Right lobe of liver (tissue), 6 donors: Measurements from ENCODE around the gene MARK4. TPM values are rescaled to one million over a fixed set of nuclear protein-coding genes. Genes with fewer than 3 reads are reported as not detected.

ENCODE experiments used
- ATAC-seq, 4 donors: fragments of 200-7000 bp; cut with Tn5 transposase; one replicate each; pipeline ENCODE4 v1.9.1; 2020; ENCODE audit warnings: mild to moderate bottlenecking in 4 of 4, moderate library complexity in 4 of 4
- DNase-seq, 3 donors: peaks; one replicate each; pipeline ENCODE4 v3.0.0-alpha.2; 2020
- H3K27ac ChIP-seq, 3 donors: fragments of 200-600 bp; one replicate each; pipeline ENCODE4 v1.8.0; 2022
- H3K27me3 ChIP-seq, 2 donors: fragments of 200-600 bp; one replicate each; pipeline ENCODE4 v1.8.0; 2022
- H3K36me3 ChIP-seq, 4 donors: fragments of 200-600 bp; sonication (generic) in 1 of 4; one replicate each; pipeline versions ENCODE4 v1.5.1 to v1.8.0; 2017 to 2022; ENCODE audit warnings: control low read depth in 1 of 4
- H3K4me1 ChIP-seq, 4 donors: fragments of 200-600 bp; sonication (generic) in 1 of 4; one replicate each; pipeline versions ENCODE4 v1.5.1 to v1.8.0; 2017 to 2022; ENCODE audit warnings: control low read depth in 1 of 4
- H3K4me3 ChIP-seq, 3 donors: fragments of 200-600 bp; one replicate each; pipeline ENCODE4 v1.8.0; 2022
- H3K9me3 ChIP-seq, 4 donors: fragments of 200-600 bp; sonication (generic) in 1 of 4; one replicate each; pipeline versions ENCODE4 v1.5.1 to v1.8.0; 2017 to 2022; ENCODE audit warnings: control low read depth in 1 of 4
- CTCF ChIP-seq, 4 donors: fragments of 200-600 bp in 3 of 4; fragments of 450-650 bp in 1 of 4; IDR thresholded peaks; one replicate each; pipeline versions ENCODE4 v1.5.1 to v1.8.0; 2016 to 2022; ENCODE audit warnings: antibody characterized with exemption in 4 of 4, mild to moderate bottlenecking in 2 of 4
- POLR2A ChIP-seq: fragments of 450-650 bp; IDR thresholded peaks from one replicate; pipeline ENCODE4 v1.6.1; 2017; ENCODE audit warnings: antibody characterized with exemption, mild to moderate bottlenecking
- WGBS: methylation state at CpG from one replicate; pipeline ENCODE4 v1.1.6; 2018; ENCODE audit warnings: low coverage, low lambda C conversion rate; ENCODE audit not compliant: insufficient coverage; ENCODE audit errors: missing lambda C conversion rate; 5-methylcytosine and 5-hydroxymethylcytosine counted together
- intact Hi-C, 2 donors: fragments of 100-400 bp; cut with DNase I; formaldehyde crosslinking; loops; one replicate each; pipeline versions ENCODE4 v1.11.2 to v1.14.1; 2022
- total RNA-seq, 6 experiments: library from RNA; depleted of rRNA in 2 of 6; stranded (reverse); fragments of >200 nt in 2 of 6; fragmentation: NEBNext Ultra II Directional in 3 of 6; extraction: Animal tissue kit (Norgen Biotek cat#: 25700) in 3 of 6; gene quantifications; one replicate each; pipeline versions ENCODE4 v1.1.0 to v1.2.4, GENCODE V29; 2016 to 2023
- donor health status: DM: no; HTN: yes; CAD: no.
- donor health status: DM: no; HTN: no; CAD: no.
- donor health status: DM: no; HTN: no; CAD: no.
- donor health status: DM: no; HTN: yes; CAD: no.
- donor health status: DM: no; HTN: yes; CAD: no.

The MARK4 gene
- total RNA-seq, 6 experiments from 2014 or later: 14.2 to 23.5 (median 17.5) TPM

GRCh38 chr19:45352062-45352461 is 101.0 kb downstream of the MARK4 start:
- H3K9me3 ChIP-seq: no peaks in the 10 kb centered on the region
- ATAC-seq (no peak), DNase-seq (no peak)
- no peak overlapping the region for H3K4me3 ChIP-seq
- H3K4me1 ChIP-seq: no peaks in the 10 kb centered on the region
- peaks cover 0 to 6% (median 0%) of the 10 kb centered on the region in 4 donors for H3K36me3 ChIP-seq
- 90% methylated on average over 2 of the region's 15 CpGs for WGBS
- no peaks in the 10 kb centered on the region for H3K27me3 ChIP-seq
- no peak overlapping the region for H3K27ac ChIP-seq
- intact Hi-C loops: no loop called here
- no peak for TF ChIP-seq POLR2A
- no peak for TF ChIP-seq CTCF (IDR thresholded peaks at IDR 0.05)

DNA sequence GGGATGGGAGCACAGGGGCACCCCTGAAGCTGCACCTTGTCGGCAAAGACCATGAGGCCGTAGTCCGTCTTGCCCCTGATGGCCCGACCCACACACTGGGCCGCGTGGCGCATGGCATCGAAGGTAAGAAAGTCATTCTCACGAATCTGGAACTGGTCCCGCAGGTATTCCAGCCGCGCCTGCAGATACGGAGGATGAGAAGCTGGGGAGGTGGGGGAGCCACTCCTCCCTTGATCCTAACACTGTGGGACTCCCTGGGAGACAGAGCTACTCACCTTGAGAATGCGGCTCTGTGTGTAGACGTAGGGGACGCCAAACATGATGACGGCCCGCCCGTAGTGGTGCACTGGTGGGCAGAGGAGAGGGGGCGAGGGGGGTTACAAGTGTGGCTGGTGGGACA is 101.4 kb downstream of the MARK4 start:
- intact Hi-C loops: no loop called here
- 89% methylated on average over 6 of the region's 20 CpGs for WGBS
- no peaks in the 10 kb centered on the region for H3K27me3 ChIP-seq
- DNase-seq (no peak), ATAC-seq (no peak)
- H3K4me3 ChIP-seq: no peak overlapping the region
- H3K9me3 ChIP-seq: no peaks in the 10 kb centered on the region
- no peaks in the 10 kb centered on the region for H3K4me1 ChIP-seq
- no peak overlapping the region for H3K27ac ChIP-seq
- H3K36me3 ChIP-seq: peaks cover 0 to 6% (median 0%) of the 10 kb centered on the region in 4 donors
- TF ChIP-seq POLR2A (no peak), CTCF (IDR thresholded peaks at IDR 0.05) (no peak)

DNA sequence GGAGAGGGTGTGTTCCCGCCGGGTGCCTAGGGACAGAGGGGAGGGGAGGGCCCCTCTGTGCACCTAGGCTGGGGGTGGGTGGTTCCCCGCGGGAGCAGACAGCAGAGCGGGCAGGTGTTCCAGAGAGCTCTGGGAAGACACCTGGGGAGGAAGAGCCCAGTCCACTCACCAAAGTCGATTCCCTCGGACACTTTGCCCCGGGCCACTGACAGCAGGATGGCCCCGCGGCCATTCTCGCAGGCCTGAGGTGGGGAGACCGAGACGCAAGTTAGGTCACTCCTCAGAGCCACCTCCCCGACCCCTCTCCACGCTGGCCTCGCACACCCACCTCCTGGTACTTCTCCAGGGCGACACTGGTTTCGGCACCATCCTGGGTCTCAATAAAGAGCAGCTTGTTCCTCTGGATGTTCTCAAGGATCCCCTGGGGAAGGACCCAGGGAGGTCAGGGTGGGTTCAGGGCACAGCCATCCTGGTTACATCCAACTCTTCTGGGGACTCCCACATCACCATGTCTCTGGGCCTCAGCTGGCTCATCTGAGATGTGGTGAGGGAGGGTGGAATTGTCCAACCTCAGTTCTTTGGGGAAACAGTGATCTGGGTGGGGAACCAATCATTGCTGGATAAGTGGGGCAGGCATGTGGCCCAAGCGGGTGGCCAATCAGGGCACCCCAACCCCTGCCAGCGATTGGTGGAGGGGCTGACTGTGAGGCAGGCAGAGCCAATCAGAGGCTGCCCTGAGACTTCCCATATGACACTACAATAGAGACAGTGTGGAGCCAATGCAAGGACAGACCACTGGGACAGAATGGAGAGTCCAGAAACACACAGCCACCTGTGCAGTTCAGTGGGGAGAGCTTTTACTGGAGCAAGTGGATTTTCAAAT is 102.1 kb downstream of the MARK4 start:
- peaks cover 0 to 6% (median 0%) of the 10 kb centered on the region in 4 donors for H3K36me3 ChIP-seq
- no peaks in the 10 kb centered on the region for H3K4me1 ChIP-seq
- H3K4me3 ChIP-seq: no peak overlapping the region
- no peaks in the 10 kb centered on the region for H3K9me3 ChIP-seq
- no peaks in the 10 kb centered on the region for H3K27me3 ChIP-seq
- TF ChIP-seq CTCF (IDR thresholded peaks at IDR 0.05) (no peak), POLR2A (no peak)
- intact Hi-C loops: no loop called here
- ATAC-seq (no peak), DNase-seq (no peak)
- H3K27ac ChIP-seq: no peak overlapping the region
- 77% methylated on average over 2 of the region's 20 CpGs for WGBS

- intact Hi-C loops: no loop called here
- ATAC-seq (no peak), DNase-seq (no peak)
- H3K27me3 ChIP-seq: no peaks in the 10 kb centered on the region
- 87% methylated on average over 4 of the region's 11 CpGs for WGBS
- H3K9me3 ChIP-seq: no peaks in the 10 kb centered on the region
- no peak overlapping the region for H3K27ac ChIP-seq
- no peaks in the 10 kb centered on the region for H3K4me1 ChIP-seq
- peaks cover 0 to 6% (median 0%) of the 10 kb centered on the region in 4 donors for H3K36me3 ChIP-seq
- no peak overlapping the region for H3K4me3 ChIP-seq
- TF ChIP-seq CTCF (IDR thresholded peaks at IDR 0.05) (no peak), POLR2A (no peak)
Measured at GRCh38 chr19:45354241-45354842, 103.3 kb downstream of the MARK4 start.

Other genes starting within 250 kb of the MARK4 start
- gene RELB, start 249.8 kb upstream of the MARK4 start, total RNA-seq: 10 to 100 TPM in 1 of 6 experiments, 1 to 10 TPM in 5; 1.2 to 21.4 (median 7.2) TPM
- gene CLASRP, start 212.2 kb upstream of the MARK4 start, total RNA-seq: 10 to 100 TPM; 30.5 to 66.8 (median 44.8) TPM
- gene ZNF296, start 174.8 kb upstream of the MARK4 start, total RNA-seq: under 1 TPM in 5 of 6 experiments, not detected in 1; 0.16 to 0.47 (median 0.35) TPM
- 10 to 100 TPM; 10.9 to 27.5 (median 14.0) TPM for gene GEMIN7, start 172.0 kb upstream of the MARK4 start, total RNA-seq
- 10 to 100 TPM; 10.1 to 14.3 (median 11.0) TPM for gene PPP1R37, start 158.1 kb upstream of the MARK4 start, total RNA-seq
- under 1 TPM in 1 of 6 experiments, not detected in 5; 0.06 TPM for gene NKPD1, start 90.3 kb upstream of the MARK4 start, total RNA-seq
- gene TRAPPC6A, start 73.0 kb upstream of the MARK4 start, total RNA-seq: 10 to 100 TPM; 13.1 to 33.3 (median 23.7) TPM
- 10 to 100 TPM in 1 of 6 experiments, 1 to 10 TPM in 5; 4.7 to 17.0 (median 6.1) TPM for gene BLOC1S3, start 72.5 kb upstream of the MARK4 start, total RNA-seq
- 1 to 10 TPM; 1.8 to 6.9 (median 4.4) TPM for gene EXOC3L2, start 5.9 kb upstream of the MARK4 start, total RNA-seq
- gene CKM, start 71.6 kb downstream of the MARK4 start, total RNA-seq: 10 to 100 TPM in 1 of 6 experiments, 1 to 10 TPM in 2, under 1 TPM in 2, not detected in 1; 0.42 to 25.6 (median 1.1) TPM
- under 1 TPM in 2 of 6 experiments, not detected in 4; 0.22 to 0.26 TPM for gene KLC3, start 89.5 kb downstream of the MARK4 start, total RNA-seq
- gene ERCC2, start 119.3 kb downstream of the MARK4 start, total RNA-seq: 10 to 100 TPM in 5 of 6 experiments, 1 to 10 TPM in 1; 9.8 to 13.7 (median 11.3) TPM
- 10 to 100 TPM in 4 of 6 experiments, 1 to 10 TPM in 2; 6.9 to 22.9 (median 14.6) TPM for gene PPP1R13L, start 153.8 kb downstream of the MARK4 start, total RNA-seq
- 1 to 10 TPM; 1.3 to 4.5 (median 3.2) TPM for gene POLR1G, start 155.4 kb downstream of the MARK4 start, total RNA-seq
- gene ERCC1, start 172.6 kb downstream of the MARK4 start, total RNA-seq: 10 to 100 TPM; 19.2 to 29.4 (median 22.6) TPM
- 1 to 10 TPM in 1 of 6 experiments, under 1 TPM in 5; 0.19 to 1.2 (median 0.44) TPM for gene FOSB, start 216.7 kb downstream of the MARK4 start, total RNA-seq
- 1 to 10 TPM; 1.5 to 7.2 (median 2.9) TPM for gene RTN2, start 245.8 kb downstream of the MARK4 start, total RNA-seq
- 1 to 10 TPM in 2 of 6 experiments, under 1 TPM in 3, not detected in 1; 0.32 to 2.0 (median 0.51) TPM for gene PPM1N, start 247.2 kb downstream of the MARK4 start, total RNA-seq